Fibroblast of mammary gland (primary cell): Measurements from ENCODE around the gene FBXL17.

Experiments used
- DNase-seq: peaks from one replicate; pipeline ENCODE4 v3.0.0-alpha.2; 2010; ENCODE audit warnings: low read depth
- H3K4me3 ChIP-seq: 2 replicates; pipeline ENCODE4 v1.5.1; 2011; ENCODE audit warnings: low read depth, mild to moderate bottlenecking, low read length, moderate library complexity; ENCODE audit not compliant: control insufficient read depth
- TF ChIP-seq, protein P1 (sequence below): conservative IDR thresholded peaks from 2 replicates; pipeline ENCODE4 v1.5.1; 2011; ENCODE audit warnings: low read depth, low read length, inconsistent platforms; ENCODE audit not compliant: control insufficient read depth, insufficient read depth

The FBXL17 gene

DNA sequence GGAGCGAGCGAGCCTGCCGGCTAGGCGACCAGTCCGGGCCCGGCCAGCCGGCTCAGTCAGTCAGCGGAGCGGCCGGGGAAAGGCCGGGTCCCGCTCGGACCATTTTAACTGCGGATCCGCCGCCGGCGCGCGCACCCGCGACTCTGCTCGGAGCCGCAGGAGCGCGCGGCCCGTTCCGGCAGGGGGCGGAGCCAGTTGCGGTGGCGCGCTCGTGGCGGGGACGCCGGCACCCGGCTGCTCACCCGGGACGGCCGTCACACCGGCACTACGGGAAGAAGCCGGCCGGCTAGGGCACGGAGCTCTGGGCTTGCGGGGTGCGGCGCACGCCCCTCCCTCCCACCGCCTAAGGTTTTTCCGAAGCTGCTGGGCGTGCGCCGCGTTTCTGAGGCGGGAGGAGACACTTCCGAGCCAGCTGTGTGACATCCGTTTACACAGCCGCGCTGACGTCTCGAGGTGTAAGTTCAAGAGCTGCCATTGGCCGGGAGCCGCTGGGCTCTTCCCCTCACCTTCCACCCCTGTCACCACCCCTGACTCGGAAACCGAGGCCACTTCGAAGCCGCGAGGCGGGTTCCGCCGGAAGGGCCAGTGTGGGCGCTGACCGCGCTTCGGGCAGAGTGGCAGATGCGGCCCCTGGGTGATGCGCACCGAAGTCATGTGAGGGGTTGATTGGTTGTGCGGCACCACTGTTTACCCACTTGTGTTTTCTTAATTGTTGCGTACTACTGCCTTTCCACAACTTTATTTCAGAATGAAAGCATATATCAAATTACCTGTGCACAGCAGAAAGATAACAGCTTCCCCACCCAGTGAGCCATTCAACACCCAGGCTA is at the start of gene FBXL17:
Gene FBXL17 (minus strand): TSS at position 145 of the 830 bp plus-strand sequence.
- H3K4me3 ChIP-seq, result peak within 1 kb of the TSS; percentile 69
- TF ChIP-seq, protein P1, sequence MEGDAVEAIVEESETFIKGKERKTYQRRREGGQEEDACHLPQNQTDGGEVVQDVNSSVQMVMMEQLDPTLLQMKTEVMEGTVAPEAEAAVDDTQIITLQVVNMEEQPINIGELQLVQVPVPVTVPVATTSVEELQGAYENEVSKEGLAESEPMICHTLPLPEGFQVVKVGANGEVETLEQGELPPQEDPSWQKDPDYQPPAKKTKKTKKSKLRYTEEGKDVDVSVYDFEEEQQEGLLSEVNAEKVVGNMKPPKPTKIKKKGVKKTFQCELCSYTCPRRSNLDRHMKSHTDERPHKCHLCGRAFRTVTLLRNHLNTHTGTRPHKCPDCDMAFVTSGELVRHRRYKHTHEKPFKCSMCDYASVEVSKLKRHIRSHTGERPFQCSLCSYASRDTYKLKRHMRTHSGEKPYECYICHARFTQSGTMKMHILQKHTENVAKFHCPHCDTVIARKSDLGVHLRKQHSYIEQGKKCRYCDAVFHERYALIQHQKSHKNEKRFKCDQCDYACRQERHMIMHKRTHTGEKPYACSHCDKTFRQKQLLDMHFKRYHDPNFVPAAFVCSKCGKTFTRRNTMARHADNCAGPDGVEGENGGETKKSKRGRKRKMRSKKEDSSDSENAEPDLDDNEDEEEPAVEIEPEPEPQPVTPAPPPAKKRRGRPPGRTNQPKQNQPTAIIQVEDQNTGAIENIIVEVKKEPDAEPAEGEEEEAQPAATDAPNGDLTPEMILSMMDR, result no peak
- DNase-seq, result peak; percentile 89

DNA sequence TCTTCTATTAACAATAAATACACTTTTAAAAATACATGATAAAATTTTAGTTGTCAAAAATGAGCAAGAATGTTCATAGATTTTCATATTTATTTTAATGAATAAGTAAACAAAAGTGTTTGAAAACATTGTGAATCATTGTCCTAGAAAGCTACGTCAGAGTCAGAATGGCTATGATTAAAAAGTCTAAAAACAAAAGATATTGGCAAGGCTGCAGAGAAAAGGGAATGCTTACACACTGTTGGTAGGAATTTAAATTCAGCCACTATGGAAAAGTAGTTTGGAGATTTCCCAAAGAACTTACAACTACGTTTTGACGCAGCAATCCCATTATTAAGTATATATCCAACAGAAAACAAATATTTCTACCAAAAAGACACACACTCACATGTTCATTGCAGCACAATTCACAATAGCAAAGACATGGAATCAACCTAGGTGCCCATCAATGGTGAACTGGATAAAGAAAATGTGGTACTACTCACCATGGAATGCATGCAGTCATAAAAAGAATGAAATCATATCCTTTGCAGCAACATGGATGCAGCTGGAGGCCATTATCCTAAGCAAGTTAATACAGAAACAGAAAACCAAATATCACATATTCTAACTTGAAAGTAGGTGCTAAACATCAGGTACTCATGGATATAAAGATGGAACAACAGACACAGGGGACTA is 49.2 kb upstream of the FBXL17 start:
- peak; percentile 15 for DNase-seq
- H3K4me3 ChIP-seq, result no peak overlapping the region
- TF ChIP-seq, protein P1, result no peak

DNA sequence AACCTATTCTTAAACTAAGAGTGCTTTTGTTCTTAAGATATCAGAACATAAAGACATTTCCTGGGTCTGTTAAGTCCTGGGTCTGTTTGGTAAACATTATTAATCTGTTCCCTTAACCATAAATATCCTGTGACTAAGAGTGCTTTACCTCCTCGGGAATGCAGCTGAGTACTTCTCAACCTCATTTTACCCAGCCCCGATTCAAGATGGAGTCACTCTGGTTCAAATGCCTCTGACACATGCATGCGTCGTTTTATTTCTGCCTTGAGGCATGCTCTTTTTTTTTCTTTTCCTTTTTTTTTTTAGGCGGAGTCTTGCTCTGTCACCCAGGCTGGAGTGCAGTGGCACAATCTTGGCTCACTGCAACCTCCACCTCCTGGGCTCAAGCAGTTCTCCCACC is 39.8 kb upstream of the FBXL17 start:
- TF ChIP-seq, protein P1, result no peak
- peak; percentile 21 for DNase-seq
- no peak overlapping the region for H3K4me3 ChIP-seq

DNA sequence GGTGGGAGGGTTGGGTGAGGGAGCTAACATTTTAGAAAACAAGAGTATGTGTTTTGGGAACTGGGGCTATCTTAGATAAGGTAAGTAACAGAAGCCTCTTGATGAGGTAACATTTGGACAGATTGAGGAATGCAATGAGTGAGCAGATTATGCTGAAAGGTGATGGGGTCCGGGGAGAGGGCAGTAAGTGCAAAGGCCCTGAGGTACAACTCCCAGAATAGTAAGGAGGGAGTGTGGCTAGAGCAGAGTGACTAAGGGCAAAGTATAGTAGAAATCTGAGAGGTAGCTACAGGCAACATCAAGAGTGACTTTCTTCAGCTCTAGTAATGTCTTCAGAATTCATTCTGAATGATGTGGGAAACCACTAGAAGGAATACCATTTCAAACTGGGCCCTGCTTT is 38.9 kb upstream of the FBXL17 start:
- DNase-seq, result no peak
- no peak overlapping the region for H3K4me3 ChIP-seq
- TF ChIP-seq, protein P1, result no peak

DNA sequence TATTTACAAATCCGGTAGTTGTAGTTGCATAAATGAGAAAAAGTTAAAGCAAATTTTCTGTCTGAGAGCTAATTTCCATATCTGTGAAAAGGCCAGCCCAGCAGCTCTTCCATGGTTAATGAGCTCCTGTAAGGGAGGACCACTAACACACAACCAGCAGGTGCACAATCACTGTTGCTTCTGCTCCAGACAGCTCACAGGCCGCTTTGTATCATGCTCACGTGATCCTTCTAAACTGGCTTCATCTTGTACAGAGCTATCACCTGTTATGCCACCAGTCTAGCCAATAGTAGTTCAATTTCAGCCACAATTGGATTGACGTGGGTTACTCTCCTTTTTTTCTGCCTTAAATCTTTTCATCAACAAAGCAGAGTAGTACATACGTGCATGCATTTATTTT is 38.3 kb upstream of the FBXL17 start:
- H3K4me3 ChIP-seq, result no peak overlapping the region
- TF ChIP-seq, protein P1, result no peak

DNA sequence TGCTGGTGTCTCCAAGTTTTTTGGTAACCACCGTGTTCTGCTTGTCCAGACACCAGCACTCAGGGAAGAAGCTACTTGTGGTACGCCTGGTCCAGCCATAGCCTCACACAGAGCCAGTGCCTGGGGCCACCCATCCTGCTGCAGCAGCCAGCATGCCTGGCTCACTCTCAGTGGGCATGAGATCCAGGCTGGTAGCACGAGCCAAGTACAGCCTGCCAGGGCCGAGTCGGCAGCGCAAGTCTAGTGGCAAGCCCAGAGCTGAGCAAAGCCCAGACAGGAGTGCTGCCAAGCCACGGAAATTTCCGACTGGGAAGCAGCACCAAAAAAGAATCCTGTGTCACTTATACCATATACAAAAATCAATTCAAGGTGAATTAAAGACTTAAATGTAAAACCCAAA is 36.3 kb upstream of the FBXL17 start:
- no peak for DNase-seq
- TF ChIP-seq, protein P1, result no peak
- no peak overlapping the region for H3K4me3 ChIP-seq

More for the DNA sequence above, 38.3 kb upstream of the FBXL17 start:
- no peak for DNase-seq
